Adrenal gland (tissue), 5 donors: Measurements from ENCODE around the gene CDCA7L.

ENCODE experiments used
- POLR2A ChIP-seq, 2 donors: fragments of 450-650 bp; IDR thresholded peaks; one replicate each; pipeline ENCODE4 v1.6.1; 2017; ENCODE audit warnings: antibody characterized with exemption in 2 of 2, mild to moderate bottlenecking in 2 of 2, moderate library complexity in 1 of 2
- TF ChIP-seq, protein P1 (sequence below), 6 experiments: fragments of 450-650 bp in 4 of 6; fragments of 200-600 bp in 2 of 6; sonication (generic) in 1 of 6; IDR thresholded peaks; 1 replicate in 5 of 6; 2 replicates in 1 of 6; pipeline versions ENCODE4 v1.5.1 to v1.8.0; 2016 to 2021; ENCODE audit warnings: antibody characterized with exemption in 6 of 6, mild to moderate bottlenecking in 2 of 6, moderate library complexity in 1 of 6
- donor health status: DM: no; HTN: no; CAD: no.

DNA sequence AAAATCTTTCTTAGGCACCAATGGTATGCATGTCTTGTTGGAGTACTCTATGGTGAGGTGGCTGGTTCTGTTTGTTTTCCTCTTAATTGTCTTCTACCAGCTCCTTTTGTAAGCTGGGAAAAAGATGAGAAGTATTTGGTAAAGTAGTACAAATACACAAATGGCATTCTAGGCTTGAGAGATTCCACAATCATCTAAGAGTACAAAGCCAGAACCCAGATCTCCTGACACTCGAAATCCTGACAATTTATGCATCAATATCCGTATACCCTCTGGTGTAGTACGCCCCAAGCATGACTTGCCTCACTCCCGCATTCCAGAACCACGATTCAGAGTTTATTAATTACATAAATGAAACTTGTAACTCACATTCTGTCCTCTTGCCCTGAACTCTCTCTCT, 43.5 kb downstream of the CDCA7L start:
- TF ChIP-seq, protein P1, sequence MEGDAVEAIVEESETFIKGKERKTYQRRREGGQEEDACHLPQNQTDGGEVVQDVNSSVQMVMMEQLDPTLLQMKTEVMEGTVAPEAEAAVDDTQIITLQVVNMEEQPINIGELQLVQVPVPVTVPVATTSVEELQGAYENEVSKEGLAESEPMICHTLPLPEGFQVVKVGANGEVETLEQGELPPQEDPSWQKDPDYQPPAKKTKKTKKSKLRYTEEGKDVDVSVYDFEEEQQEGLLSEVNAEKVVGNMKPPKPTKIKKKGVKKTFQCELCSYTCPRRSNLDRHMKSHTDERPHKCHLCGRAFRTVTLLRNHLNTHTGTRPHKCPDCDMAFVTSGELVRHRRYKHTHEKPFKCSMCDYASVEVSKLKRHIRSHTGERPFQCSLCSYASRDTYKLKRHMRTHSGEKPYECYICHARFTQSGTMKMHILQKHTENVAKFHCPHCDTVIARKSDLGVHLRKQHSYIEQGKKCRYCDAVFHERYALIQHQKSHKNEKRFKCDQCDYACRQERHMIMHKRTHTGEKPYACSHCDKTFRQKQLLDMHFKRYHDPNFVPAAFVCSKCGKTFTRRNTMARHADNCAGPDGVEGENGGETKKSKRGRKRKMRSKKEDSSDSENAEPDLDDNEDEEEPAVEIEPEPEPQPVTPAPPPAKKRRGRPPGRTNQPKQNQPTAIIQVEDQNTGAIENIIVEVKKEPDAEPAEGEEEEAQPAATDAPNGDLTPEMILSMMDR (IDR thresholded peaks at IDR 0.05), result no peak
- no peak for TF ChIP-seq POLR2A (IDR thresholded peaks at IDR 0.05)
